Type B pancreatic cell (in vitro differentiated cells): Measurements from ENCODE around the gene NID1. TPM values are rescaled to one million over a fixed set of nuclear protein-coding genes. Genes with fewer than 3 reads are reported as not detected.

Experiments used
- DNase-seq: peaks from one replicate; pipeline ENCODE4 v3.0.0; 2021; ENCODE audit warnings: mixed read lengths; ENCODE audit not compliant: unreplicated experiment; ENCODE audit errors: extremely low spot score
- H3K27ac Mint-ChIP-seq: 2 replicates; pipeline ENCODE4 v1.8.0; 2021; ENCODE audit warnings: mild to moderate bottlenecking, mixed read lengths
- H3K27me3 Mint-ChIP-seq: 2 replicates; pipeline ENCODE4 v1.8.0; 2021; ENCODE audit warnings: mixed read lengths
- H3K36me3 Mint-ChIP-seq: 2 replicates; pipeline ENCODE4 v1.8.0; 2021; ENCODE audit warnings: mixed read lengths
- H3K4me1 Mint-ChIP-seq: one replicate; pipeline ENCODE4 v1.8.0; 2021; ENCODE audit warnings: mixed read lengths; ENCODE audit not compliant: unreplicated experiment
- H3K4me3 Mint-ChIP-seq: 2 replicates; pipeline ENCODE4 v1.8.0; 2021; ENCODE audit warnings: mild to moderate bottlenecking, mixed read lengths
- H3K9me3 Mint-ChIP-seq: 2 replicates; pipeline ENCODE4 v1.8.0; 2021; ENCODE audit warnings: mixed read lengths
- CTCF ChIP-seq: fragments of 200-600 bp; sonication (generic); conservative IDR thresholded peaks from 2 replicates; pipeline ENCODE4 v1.5.0; 2021; ENCODE audit warnings: antibody characterized with exemption, mild to moderate bottlenecking
- total RNA-seq: library from RNA; stranded (reverse); gene quantifications from 2 replicates; pipeline ENCODE4 v1.2.1, GENCODE V29; 2021; ENCODE audit warnings: low replicate concordance

Gene NID1
- total RNA-seq, 1 donor from 2014 or later, result 65.6 TPM

- H3K4me1 Mint-ChIP-seq, result peaks cover 5% of the 10 kb centered on the region
- no peak for TF ChIP-seq CTCF
- DNase-seq, result no peak
- H3K27me3 Mint-ChIP-seq, result no peaks in the 10 kb centered on the region
- no peak overlapping the region for H3K27ac Mint-ChIP-seq
- H3K9me3 Mint-ChIP-seq, result peaks cover 6% of the 10 kb centered on the region
- no peak overlapping the region for H3K4me3 Mint-ChIP-seq
- H3K36me3 Mint-ChIP-seq, result peaks cover 26% of the 10 kb centered on the region
Measured at GRCh38 chr1:235984041-235984825, 80.7 kb downstream of the NID1 start.

GRCh38 chr1:235980976-235981375 lies 83.9 kb downstream of the NID1 start:
- no peaks in the 10 kb centered on the region for H3K9me3 Mint-ChIP-seq
- no peak overlapping the region for H3K4me3 Mint-ChIP-seq
- no peak for DNase-seq
- H3K36me3 Mint-ChIP-seq, result peaks cover 25% of the 10 kb centered on the region
- H3K27me3 Mint-ChIP-seq, result no peaks in the 10 kb centered on the region
- TF ChIP-seq CTCF, result no peak
- H3K27ac Mint-ChIP-seq, result no peak overlapping the region
- peaks cover 5% of the 10 kb centered on the region for H3K4me1 Mint-ChIP-seq

GRCh38 chr1:235979716-235980333 lies 85.1 kb downstream of the NID1 start:
- no peak overlapping the region for H3K27ac Mint-ChIP-seq
- peaks cover 5% of the 10 kb centered on the region for H3K4me1 Mint-ChIP-seq
- peaks cover 22% of the 10 kb centered on the region for H3K36me3 Mint-ChIP-seq
- no peaks in the 10 kb centered on the region for H3K27me3 Mint-ChIP-seq
- H3K9me3 Mint-ChIP-seq, result no peaks in the 10 kb centered on the region
- TF ChIP-seq CTCF, result no peak
- no peak overlapping the region for H3K4me3 Mint-ChIP-seq
- no peak for DNase-seq

- Mint-ChIP-seq H3K9me3 (no peaks in the 10 kb centered on the region), H3K4me1 (peaks cover 5% of the 10 kb centered on the region)
Measured at GRCh38 chr1:235979176-235979575, 85.7 kb downstream of the NID1 start.

GRCh38 chr1:235976490-235976889 lies 88.4 kb downstream of the NID1 start:
- Mint-ChIP-seq H3K4me3 (no peak overlapping the region), H3K27me3 (no peaks in the 10 kb centered on the region), H3K4me1 (peaks cover 20% of the 10 kb centered on the region), H3K27ac (no peak overlapping the region), H3K9me3 (no peaks in the 10 kb centered on the region), H3K36me3 (peaks cover 18% of the 10 kb centered on the region)
- no peak for TF ChIP-seq CTCF
- DNase-seq, result no peak

More at GRCh38 chr1:235979176-235979575, 85.7 kb downstream of the NID1 start:
- Mint-ChIP-seq H3K4me3 (no peak overlapping the region), H3K36me3 (peaks cover 22% of the 10 kb centered on the region), H3K27ac (no peak overlapping the region), H3K27me3 (no peaks in the 10 kb centered on the region)
- no peak for DNase-seq
- TF ChIP-seq CTCF, result no peak
